Globus pallidus (tissue), 1 donor: ENCODE results near the gene GIPC2.
"Not testable (repeated sequence)": the region's sequence is repeated elsewhere in the genome, so short reads cannot be mapped to it uniquely, and the experiment has no call there.

Experiments used
- DNase-seq: peaks from one replicate; pipeline ENCODE4 v3.0.0-alpha.2; 2015; ENCODE audit warnings: low spot score

GIPC2 gene

GRCh38 chr1:78068681-78069283, 23.0 kb downstream of the GIPC2 start:
- DNase-seq: no peak

DNA sequence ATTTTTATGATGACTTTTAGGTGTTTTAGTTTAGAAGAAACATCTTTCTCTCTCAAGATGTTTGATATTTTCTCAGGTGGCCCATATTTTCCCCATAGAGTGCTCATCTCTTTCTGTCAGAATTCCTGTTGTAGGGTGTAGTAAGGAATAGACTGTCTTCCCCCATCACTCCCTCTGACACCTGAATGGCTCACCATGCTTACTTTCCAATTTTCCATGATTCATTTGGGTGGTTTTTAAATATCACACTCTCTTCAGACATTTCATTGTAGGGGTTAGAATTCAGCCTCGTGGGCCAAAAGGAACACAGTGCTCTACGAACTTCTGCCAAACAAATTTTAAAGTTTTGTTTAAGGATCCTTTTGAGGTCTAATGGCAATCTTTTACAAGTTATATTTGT, 24.0 kb downstream of the GIPC2 start:
- no peak for DNase-seq

- DNase-seq: no peak
Measured at GRCh38 chr1:78070210-78070609, 24.4 kb downstream of the GIPC2 start.

DNA sequence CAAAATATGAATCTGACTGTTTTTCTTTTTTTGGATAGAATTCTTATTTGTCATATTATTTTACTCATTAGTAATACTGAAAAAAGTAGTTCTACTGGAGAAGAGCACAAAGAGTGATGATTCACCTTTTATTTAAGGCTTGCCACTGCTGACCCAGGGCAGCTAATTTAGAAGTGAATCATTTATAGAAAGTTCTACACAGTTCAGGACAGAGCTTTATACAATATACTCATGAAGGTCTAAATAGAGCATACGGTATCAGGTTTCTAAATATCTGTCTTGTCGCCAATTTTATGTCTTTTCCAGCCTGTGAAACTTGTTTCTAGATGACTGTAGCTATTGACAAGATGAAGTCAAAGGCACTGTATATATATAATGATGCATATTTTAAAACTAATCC, 25.0 kb downstream of the GIPC2 start:
- no peak for DNase-seq

GRCh38 chr1:78071696-78072095, 25.9 kb downstream of the GIPC2 start:
- no peak for DNase-seq

GRCh38 chr1:78072216-78072615, 26.4 kb downstream of the GIPC2 start:
- DNase-seq: no peak

DNA sequence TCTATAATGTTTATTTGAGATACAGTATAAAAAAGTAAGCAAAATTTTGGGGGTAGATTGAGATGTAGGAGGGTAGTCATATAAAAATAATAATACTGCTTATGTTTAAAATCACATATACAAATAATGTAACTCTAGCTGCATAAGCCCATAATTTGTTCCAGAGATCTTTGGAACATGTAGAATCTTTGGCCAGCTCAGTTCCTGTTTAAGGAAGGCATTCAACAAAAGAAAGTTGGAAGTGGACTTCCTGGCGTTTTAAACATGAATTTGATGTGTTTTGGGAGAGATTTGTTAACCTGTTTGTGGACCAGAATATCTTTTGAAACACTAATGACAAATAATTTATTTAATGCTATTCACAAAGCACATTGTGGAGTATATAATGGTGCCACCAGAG, 27.7 kb downstream of the GIPC2 start:
- DNase-seq: no peak

- DNase-seq: no peak
Measured at GRCh38 chr1:78075621-78076020, 29.9 kb downstream of the GIPC2 start.

DNA sequence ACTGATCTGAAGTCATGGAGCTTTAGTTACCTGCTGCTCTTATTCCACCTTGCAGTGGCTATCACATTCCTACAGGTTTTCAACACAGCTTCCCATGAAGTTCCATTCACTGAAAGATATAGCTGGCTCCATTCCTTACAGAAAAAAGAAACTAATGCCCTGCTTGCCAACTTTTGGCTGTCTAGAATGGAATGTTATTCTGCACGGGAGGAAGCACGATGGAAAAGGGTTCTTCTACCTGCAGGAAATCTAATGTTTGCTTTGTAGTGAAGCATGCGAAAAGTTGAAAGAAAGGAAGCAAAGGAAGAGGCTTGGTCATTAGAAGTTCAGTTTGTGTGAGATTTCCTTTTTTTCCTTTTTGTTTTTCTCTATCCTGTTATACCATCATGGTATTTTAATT, 32.6 kb downstream of the GIPC2 start:
- DNase-seq: no peak

DNA sequence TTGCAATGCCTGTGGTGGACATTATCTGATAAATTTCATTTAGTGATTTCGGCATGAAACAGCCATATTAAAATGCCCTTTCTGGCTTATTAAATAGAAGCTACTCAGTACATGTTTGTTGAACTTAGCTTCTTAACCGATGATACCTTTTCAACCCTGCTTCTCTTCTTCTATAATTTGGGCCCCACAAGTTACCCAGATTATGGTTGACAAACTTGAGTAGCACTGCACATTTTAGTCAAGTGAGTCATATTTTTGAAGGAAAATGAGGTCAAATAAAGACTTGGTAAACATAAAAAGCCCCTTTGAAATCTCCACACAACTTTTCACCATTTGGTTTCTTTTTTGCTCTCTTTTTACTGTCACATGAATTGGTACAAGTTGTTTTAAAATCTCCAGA, 33.8 kb downstream of the GIPC2 start:
- DNase-seq: no peak

- no peak for DNase-seq
Measured at GRCh38 chr1:78080767-78081166, 35.0 kb downstream of the GIPC2 start.

- DNase-seq: no peak
Measured at GRCh38 chr1:78081980-78082860, 36.5 kb downstream of the GIPC2 start.

DNA sequence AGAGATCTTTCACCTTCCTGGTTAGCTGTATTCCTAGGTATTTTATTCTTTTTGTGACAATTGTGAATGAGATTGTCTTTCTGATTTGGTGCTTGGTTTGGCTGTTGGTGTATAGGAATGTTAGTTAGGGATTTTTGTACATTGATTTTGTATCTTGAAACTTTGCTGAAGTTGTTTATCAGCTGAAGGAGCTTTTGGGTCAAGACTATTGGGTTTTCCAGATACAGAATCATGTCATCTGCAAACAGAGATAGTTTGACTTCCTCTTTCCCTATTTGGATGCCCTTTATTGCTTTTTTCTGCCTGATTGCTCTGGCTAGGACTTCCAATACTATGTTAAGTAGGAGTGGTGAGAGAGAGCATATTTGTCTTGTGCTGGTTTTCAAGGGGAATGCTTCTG, 38.9 kb downstream of the GIPC2 start:
- not testable (repeated sequence) for DNase-seq

DNA sequence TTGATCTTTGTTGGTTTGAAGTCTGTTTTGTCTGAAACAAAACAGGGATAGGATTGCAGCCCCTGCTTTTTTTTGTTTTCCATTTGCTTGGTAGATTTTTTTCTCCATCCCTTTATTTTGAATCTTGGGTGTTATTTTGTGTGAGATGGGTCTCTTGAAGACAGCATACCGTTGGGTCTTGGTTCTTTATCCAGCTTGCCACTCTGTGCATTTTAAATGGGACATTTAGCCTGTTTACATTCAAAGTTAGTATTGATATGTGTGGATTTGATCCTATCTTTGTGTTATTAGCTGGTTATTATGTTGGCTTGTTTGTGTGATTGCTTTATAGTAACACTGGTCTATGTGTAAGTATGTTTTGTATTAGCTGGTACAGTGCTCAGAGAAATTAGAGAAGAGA, 40.9 kb downstream of the GIPC2 start:
- DNase-seq: no peak

- DNase-seq: no peak
Measured at GRCh38 chr1:78088015-78088414, 42.2 kb downstream of the GIPC2 start.

- no peak for DNase-seq
Measured at GRCh38 chr1:78088486-78088885, 42.7 kb downstream of the GIPC2 start.

GRCh38 chr1:78089010-78089409, 43.2 kb downstream of the GIPC2 start:
- DNase-seq: no peak

DNA sequence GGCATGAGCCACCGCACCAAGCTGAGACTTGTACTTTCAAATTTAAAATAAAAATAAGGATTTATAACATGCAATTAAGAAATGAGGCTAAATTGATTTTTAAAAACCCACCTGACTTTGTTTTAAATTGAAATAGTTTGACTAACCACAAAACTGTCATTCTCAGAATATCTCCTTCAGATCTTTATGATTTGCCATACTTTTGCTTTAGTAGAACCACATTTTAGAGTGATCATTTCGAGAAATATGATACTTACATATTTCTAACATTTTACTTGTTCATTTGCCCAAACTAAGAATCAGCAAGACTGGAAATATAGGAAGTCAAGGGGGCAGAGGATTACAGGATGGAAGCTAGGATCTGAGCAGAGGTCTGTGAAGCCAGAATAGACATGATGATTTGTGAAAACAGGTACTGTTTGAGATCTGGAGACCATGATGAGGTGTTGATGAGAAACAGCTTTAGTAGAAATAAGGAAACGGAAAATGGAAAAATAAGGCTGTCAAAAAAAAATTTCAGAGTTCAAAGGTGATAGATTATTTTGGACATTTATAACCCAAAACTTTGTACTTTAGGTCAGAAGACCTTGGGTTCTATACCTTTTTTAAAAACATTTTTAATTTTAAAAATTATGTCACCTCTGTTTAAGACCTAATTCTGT, 44.8 kb downstream of the GIPC2 start:
- no peak for DNase-seq

DNA sequence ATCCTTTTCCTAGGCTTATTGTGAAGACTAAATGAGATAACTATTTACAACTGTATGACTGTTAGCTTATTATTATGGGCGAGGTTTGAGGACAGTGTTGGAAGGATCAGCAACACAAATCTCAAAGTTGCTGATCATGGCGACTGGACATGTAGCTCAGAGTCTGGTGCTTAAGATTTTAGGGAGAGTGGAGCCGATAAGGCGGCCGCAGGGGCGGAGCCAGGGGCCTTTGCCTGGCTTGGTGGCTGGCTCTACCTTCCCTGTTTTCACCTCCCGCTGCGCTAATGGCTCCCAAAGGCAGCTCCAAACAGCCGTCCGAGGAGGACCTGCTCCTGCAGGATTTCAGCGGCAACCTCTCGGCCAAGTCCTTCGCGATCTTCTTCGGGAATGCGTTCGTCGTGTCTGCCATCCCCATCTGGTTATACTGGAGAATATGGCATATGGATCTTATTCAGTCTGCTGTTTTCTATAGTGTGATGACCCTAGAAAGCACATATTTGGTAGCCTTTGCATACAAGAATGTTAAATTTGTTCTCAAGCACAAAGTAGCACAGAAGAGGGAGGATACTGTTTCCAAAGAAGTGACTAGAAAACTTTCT, 45.5 kb downstream of the GIPC2 start:
- DNase-seq: no peak

DNA sequence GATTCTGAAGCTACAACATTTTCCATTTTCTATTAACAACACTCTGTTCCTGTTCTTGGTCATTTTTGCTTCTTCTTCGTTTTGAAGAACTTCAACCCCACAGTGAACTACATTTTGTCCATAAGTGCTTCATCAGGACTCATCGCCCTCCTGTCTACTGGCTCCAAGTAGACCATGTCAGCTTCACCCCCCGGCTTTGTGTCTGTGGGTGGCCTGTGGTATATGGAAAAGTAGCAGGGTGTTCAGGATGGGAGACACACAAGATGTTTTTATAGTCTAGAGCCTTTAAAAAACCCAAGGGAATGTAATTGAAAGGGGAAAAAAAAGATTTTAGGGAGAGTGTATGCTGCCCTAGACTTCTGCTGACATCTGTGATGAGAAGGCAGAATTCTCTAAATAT, 46.1 kb downstream of the GIPC2 start:
- no peak for DNase-seq

- DNase-seq: no peak
Measured at GRCh38 chr1:78092643-78093042, 46.9 kb downstream of the GIPC2 start.

DNA sequence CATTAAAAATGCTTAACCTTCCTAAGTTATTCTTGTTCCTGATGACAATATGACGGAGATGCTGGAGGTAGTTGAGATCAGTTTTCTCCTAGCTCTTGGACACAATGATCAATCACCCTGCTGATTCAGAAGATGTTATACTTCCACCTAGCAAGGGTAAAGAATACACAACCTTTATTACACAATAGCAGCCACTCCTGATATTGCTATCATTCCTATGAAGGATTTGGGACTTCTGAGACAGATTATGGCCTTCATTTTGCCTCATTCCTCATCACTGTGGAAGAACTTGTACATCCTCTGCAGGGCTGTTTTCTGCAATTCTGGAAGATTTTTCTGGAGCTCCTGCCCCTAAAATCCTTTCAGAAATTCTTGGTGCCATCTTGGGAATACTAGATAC, 47.8 kb downstream of the GIPC2 start:
- no peak for DNase-seq

- no peak for DNase-seq
Measured at GRCh38 chr1:78094639-78095038, 48.9 kb downstream of the GIPC2 start.
